ENCODE data around the gene TMEM140. TPM values are rescaled to one million over a fixed set of nuclear protein-coding genes. Genes with fewer than 3 reads are reported as not detected.
A peak's percentile ranks its signal among the peaks of the same experiment; 100 is the strongest.
"Not testable (repeated sequence)": the region's sequence is repeated elsewhere in the genome, so short reads cannot be mapped to it uniquely, and the experiment has no call there.

Gene TMEM140
- total RNA-seq, 3 donors from 2014 or later: 14.7 to 30.1 (median 20.9) TPM

DNA sequence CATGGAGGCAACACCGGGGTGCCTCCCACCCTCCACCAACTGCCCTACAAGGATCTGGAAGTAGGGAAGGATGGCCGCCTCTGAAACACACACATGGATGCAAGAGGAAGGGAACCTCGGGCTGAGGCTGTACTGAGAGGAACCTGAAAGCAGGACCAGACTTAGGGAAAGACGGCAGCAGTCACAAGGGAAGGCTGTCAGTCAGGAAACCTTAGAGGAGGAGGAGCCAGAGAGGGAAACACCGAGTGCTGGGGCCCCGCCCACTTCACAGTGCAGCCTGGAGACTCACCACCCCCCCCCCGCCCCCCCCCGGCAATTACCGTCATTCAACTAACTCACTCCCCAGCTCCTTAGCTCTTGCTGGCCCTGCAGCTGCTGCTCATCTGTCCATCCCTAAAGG lies 20.1 kb downstream of the TMEM140 start:
- H3K36me3 ChIP-seq (ENCODE audit: low read depth): peaks cover 3% of the 10 kb centered on the region
- TF ChIP-seq CTCF (IDR thresholded peaks at IDR 0.05): no peak
- ATAC-seq (no peak), DNase-seq (peak in 1 of 3 donors; percentile 44)
- H3K9me3 ChIP-seq: no peaks in the 10 kb centered on the region
- H3K4me1 ChIP-seq (ENCODE audit: low read depth): peaks cover 16% of the 10 kb centered on the region
- intact Hi-C loops (cut with DNase I, micrococcal nuclease): loop anchor here in 1 of 2 donors (10.0 kb wide), 1 partner anchor 203 kb away; no protein-coding TSS in a partner anchor
- no peak overlapping the region for H3K4me3 ChIP-seq

GRCh38 chr7:135168489-135169140 lies 20.7 kb downstream of the TMEM140 start:
- H3K36me3 ChIP-seq (ENCODE audit: low read depth): peaks cover 3% of the 10 kb centered on the region
- intact Hi-C loops (cut with DNase I, micrococcal nuclease): loop anchor here in 1 of 2 donors (10.0 kb wide), 1 partner anchor 204 kb away; no protein-coding TSS in a partner anchor
- peaks cover 16% of the 10 kb centered on the region for H3K4me1 ChIP-seq (ENCODE audit: low read depth)
- no peak for ATAC-seq
- TF ChIP-seq CTCF (IDR thresholded peaks at IDR 0.05): no peak
- H3K4me3 ChIP-seq: no peak overlapping the region
- no peaks in the 10 kb centered on the region for H3K9me3 ChIP-seq
- DNase-seq: no peak

GRCh38 chr7:135169141-135169963 lies 21.5 kb downstream of the TMEM140 start:
- peaks cover 16% of the 10 kb centered on the region for H3K4me1 ChIP-seq (ENCODE audit: low read depth)
- no peak for TF ChIP-seq CTCF (IDR thresholded peaks at IDR 0.05)
- peak; percentile 33 for ATAC-seq
- intact Hi-C loops (cut with DNase I, micrococcal nuclease): loop anchor here in 1 of 2 donors (10.0 kb wide), 1 partner anchor 205 kb away; no protein-coding TSS in a partner anchor
- DNase-seq: peak; percentile 58 to 72 (median 68)
- peak overlapping the region; percentile 93 for H3K4me3 ChIP-seq
- peaks cover 3% of the 10 kb centered on the region for H3K36me3 ChIP-seq (ENCODE audit: low read depth)
- H3K9me3 ChIP-seq: no peaks in the 10 kb centered on the region

DNA sequence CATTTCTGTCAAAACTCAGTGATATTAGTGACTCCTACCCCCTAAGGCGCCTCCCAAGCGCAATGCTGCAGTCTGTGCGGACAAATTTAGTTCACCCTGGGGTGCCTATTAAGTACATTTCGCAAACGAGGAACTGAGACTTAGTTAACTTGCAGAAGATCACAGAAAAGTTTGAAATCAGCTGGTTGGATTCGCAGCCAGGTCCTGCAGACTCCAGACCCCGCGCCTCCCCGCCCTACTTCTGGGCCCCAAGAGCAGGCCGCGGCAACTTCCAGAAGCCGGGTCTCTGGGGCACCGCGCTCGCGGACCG lies 22.0 kb downstream of the TMEM140 start:
- Histone ChIP-seq H3K9me3 (no peaks in the 10 kb centered on the region), H3K36me3 (ENCODE audit: low read depth) (peaks cover 3% of the 10 kb centered on the region), H3K4me3 (peak overlapping the region; percentile 93), H3K4me1 (ENCODE audit: low read depth) (peaks cover 16% of the 10 kb centered on the region)
- intact Hi-C loops (cut with DNase I, micrococcal nuclease): loop anchor here in 1 of 2 donors (10.0 kb wide), 1 partner anchor 205 kb away; no protein-coding TSS in a partner anchor
- ATAC-seq (no peak), DNase-seq (no peak)
- no peak for TF ChIP-seq CTCF (IDR thresholded peaks at IDR 0.05)

- ATAC-seq (peak; percentile 96), DNase-seq (peak; percentile 97 to 98 (median 98))
- H3K9me3 ChIP-seq: no peaks in the 10 kb centered on the region
- H3K4me3 ChIP-seq: peak within 1 kb of the TSS; percentile 93
- H3K36me3 ChIP-seq (ENCODE audit: low read depth): peaks cover 3% of the 10 kb centered on the region
- H3K4me1 ChIP-seq (ENCODE audit: low read depth): peaks cover 16% of the 10 kb centered on the region
- peak; percentile 68 for TF ChIP-seq CTCF (IDR thresholded peaks at IDR 0.05)
- intact Hi-C loops (cut with DNase I, micrococcal nuclease): no loop called here
These were observed 22.6 kb downstream of the TMEM140 start, which contains the start of gene CYREN for GRCh38 chr7:135170274-135170997. CYREN (minus strand) TSS chr7:135170707; CDS start chr7:135168922, 1,785 bp downstream.

GRCh38 chr7:135170998-135171481 lies 23.2 kb downstream of the TMEM140 start:
- ATAC-seq; H3K36me3 ChIP-seq (ENCODE audit: low read depth); H3K9me3 ChIP-seq; intact Hi-C loops (cut with DNase I, micrococcal nuclease); DNase-seq: not testable (repeated sequence)
- Histone ChIP-seq H3K4me3 (peak overlapping the region; percentile 93), H3K4me1 (ENCODE audit: low read depth) (peaks cover 16% of the 10 kb centered on the region)

GRCh38 chr7:135171581-135172291 lies 23.9 kb downstream of the TMEM140 start:
- H3K9me3 ChIP-seq; H3K4me3 ChIP-seq; intact Hi-C loops (cut with DNase I, micrococcal nuclease); H3K36me3 ChIP-seq (ENCODE audit: low read depth); ATAC-seq: not testable (repeated sequence)
- peak in 1 of 3 donors; percentile 32 for DNase-seq
- H3K4me1 ChIP-seq (ENCODE audit: low read depth): peaks cover 16% of the 10 kb centered on the region

Measured in mucosa of descending colon (tissue), 3 donors.